ENCODE data around the gene CPA5. TPM values are rescaled to one million over a fixed set of nuclear protein-coding genes. Genes with fewer than 3 reads are reported as not detected.

The CPA5 gene
- total RNA-seq, 1 experiment from 2014 or later: not detected

DNA sequence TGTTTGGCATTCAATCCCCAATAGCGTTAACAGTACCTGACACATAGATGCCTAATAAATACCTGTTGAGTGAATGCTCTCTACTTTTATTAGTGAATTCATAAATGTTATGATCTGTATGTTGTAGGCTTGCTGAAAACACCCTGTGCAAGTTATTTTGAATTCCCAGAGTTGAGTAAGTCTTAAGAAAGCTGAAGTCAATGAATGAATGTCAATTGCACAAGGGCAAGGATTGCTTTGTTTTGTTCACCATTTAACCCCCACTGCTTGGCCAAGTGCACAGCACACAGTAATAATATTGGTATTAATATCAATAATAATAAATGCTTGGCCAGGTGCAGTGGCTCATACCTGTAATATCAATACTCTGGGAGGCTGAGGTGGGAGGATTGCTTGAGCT is 45.9 kb downstream of the CPA5 start:
- Mint-ChIP-seq H3K27me3 (ENCODE audit: unreplicated experiment) (no peaks in the 10 kb centered on the region), H3K9me3 (ENCODE audit: low read depth, unreplicated experiment) (no peaks in the 10 kb centered on the region), H3K4me3 (ENCODE audit: low read depth, unreplicated experiment) (no peak overlapping the region), H3K36me3 (ENCODE audit: insufficient read depth, unreplicated experiment) (no peaks in the 10 kb centered on the region), H3K27ac (ENCODE audit: unreplicated experiment) (no peak overlapping the region), H3K4me1 (ENCODE audit: low read depth, unreplicated experiment) (no peaks in the 10 kb centered on the region)
- BruUV-seq (replicated peaks): no TSS peak
- intact Hi-C loops (cut with micrococcal nuclease; ENCODE audit: unreplicated experiment): no loop called here
- CTCF ChIA-PET: interaction anchor here (0.6 to 0.7 kb wide), 3 partner anchors 142 to 308 kb away, joined by 3 to 6 read pairs (median 4); no protein-coding TSS in a partner anchor
- DNase-seq: no peak
- TF ChIP-seq, protein P1, sequence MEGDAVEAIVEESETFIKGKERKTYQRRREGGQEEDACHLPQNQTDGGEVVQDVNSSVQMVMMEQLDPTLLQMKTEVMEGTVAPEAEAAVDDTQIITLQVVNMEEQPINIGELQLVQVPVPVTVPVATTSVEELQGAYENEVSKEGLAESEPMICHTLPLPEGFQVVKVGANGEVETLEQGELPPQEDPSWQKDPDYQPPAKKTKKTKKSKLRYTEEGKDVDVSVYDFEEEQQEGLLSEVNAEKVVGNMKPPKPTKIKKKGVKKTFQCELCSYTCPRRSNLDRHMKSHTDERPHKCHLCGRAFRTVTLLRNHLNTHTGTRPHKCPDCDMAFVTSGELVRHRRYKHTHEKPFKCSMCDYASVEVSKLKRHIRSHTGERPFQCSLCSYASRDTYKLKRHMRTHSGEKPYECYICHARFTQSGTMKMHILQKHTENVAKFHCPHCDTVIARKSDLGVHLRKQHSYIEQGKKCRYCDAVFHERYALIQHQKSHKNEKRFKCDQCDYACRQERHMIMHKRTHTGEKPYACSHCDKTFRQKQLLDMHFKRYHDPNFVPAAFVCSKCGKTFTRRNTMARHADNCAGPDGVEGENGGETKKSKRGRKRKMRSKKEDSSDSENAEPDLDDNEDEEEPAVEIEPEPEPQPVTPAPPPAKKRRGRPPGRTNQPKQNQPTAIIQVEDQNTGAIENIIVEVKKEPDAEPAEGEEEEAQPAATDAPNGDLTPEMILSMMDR (IDR thresholded peaks at IDR 0.05; ENCODE audit: unreplicated experiment): no peak

DNA sequence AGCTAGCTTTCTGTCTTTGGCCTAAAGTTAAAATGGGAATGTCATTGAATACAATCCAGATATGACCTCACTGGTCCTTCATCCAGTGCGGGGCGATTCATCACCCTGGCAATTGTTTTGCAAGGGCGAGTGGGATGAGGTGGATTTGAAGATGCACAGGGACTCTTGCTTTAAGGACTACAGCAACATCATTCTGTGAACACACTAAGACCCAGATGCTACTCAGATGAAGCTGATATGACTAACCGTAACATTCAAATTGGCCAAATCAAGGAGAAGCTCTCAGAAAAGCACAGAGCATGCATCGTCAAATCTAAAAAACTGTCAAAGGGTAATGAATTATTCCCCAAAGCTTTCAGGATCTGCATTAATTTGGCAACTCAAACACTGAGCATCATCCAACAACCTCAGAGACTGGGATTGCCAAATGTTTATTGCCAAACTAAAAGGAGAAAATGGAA is 48.5 kb downstream of the CPA5 start:
- Mint-ChIP-seq H3K27me3 (ENCODE audit: unreplicated experiment) (no peaks in the 10 kb centered on the region), H3K36me3 (ENCODE audit: insufficient read depth, unreplicated experiment) (no peaks in the 10 kb centered on the region), H3K4me3 (ENCODE audit: low read depth, unreplicated experiment) (no peak overlapping the region), H3K4me1 (ENCODE audit: low read depth, unreplicated experiment) (no peaks in the 10 kb centered on the region), H3K9me3 (ENCODE audit: low read depth, unreplicated experiment) (no peaks in the 10 kb centered on the region), H3K27ac (ENCODE audit: unreplicated experiment) (no peak overlapping the region)
- no TSS peak for BruUV-seq (replicated peaks)
- intact Hi-C loops (cut with micrococcal nuclease; ENCODE audit: unreplicated experiment): no loop called here
- DNase-seq: no peak
- TF ChIP-seq, protein P1 (IDR thresholded peaks at IDR 0.05; ENCODE audit: unreplicated experiment): no peak
- CTCF ChIA-PET: no interaction called here

DNA sequence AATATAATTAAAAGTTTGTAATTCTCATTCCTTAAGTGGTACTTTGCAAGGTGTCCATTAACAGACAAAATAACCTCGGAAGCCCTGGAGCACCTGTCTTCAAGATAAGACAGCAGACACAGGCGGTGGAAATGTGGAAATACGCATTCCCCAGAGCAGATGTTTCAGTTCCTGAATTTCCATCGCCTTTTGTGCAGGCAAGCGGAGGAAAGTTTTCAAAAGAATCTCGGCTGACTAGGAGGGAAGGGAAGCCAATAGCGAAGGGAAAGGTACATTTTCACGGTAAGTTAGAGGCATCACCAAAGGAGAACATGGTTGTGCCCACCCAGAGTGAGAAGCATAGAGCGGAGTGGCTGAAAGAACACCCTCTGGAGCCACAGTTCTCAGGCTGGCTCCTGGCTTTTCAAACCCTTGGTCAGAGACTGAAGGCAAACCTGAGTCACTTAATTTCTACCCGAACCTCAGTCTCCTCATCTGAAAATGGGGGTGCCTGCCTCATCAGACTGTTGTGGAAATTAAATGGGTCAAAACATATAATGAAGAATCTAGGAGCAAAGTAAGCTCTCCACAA is 49.3 kb downstream of the CPA5 start:
- CTCF ChIA-PET: interaction anchor here (0.5 kb wide), 1 partner anchor 11 kb away, joined by 3 read pairs; no protein-coding TSS in a partner anchor
- TF ChIP-seq, protein P1 (IDR thresholded peaks at IDR 0.05; ENCODE audit: unreplicated experiment): no peak
- BruUV-seq (replicated peaks): no TSS peak
- no peak for DNase-seq
- H3K27ac Mint-ChIP-seq (ENCODE audit: unreplicated experiment): no peak overlapping the region
- no peaks in the 10 kb centered on the region for H3K27me3 Mint-ChIP-seq (ENCODE audit: unreplicated experiment)
- no peak overlapping the region for H3K4me3 Mint-ChIP-seq (ENCODE audit: low read depth, unreplicated experiment)
- intact Hi-C loops (cut with micrococcal nuclease; ENCODE audit: unreplicated experiment): no loop called here
- no peaks in the 10 kb centered on the region for H3K36me3 Mint-ChIP-seq (ENCODE audit: insufficient read depth, unreplicated experiment)
- no peaks in the 10 kb centered on the region for H3K9me3 Mint-ChIP-seq (ENCODE audit: low read depth, unreplicated experiment)
- H3K4me1 Mint-ChIP-seq (ENCODE audit: low read depth, unreplicated experiment): no peaks in the 10 kb centered on the region

DNA sequence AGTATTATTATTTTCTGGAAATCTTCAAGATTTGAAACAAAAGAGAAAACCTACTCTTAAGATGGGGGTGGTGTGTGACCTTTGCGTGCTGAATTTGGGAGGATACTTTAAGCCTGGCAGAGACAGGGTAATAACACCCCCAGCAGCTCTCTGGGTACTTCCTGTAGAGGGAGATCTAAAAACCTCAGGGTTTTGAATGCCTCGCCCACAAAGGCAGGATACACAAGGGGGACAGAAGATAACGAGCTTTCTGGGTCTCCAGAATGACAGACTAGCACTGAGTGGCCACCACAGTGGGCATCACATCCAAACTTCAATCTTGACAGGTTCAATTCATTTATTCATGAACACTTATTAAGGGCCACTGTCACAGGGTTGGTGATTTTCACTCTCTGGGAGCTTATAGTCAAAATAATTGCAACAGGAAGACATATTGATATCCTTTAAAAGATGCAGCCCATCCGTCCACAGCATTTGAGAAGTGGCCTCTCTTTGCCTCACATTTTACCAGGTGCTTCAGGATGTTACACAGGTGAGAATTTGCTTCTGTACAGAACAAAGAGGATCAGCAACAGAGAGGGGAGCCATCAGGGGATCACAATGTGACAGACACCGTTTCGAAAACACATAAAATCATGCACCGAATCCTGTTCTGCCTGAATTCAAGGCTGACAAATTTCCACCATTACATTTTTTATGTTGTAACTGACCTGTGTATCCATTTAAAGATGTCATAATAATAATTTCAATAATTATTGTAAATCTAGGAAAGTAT is 50.0 kb downstream of the CPA5 start:
- intact Hi-C loops (cut with micrococcal nuclease; ENCODE audit: unreplicated experiment): no loop called here
- BruUV-seq (replicated peaks): no TSS peak
- CTCF ChIA-PET: interaction anchor here (0.5 kb wide), 1 partner anchor 12 kb away, joined by 3 read pairs; no protein-coding TSS in a partner anchor
- no peaks in the 10 kb centered on the region for H3K36me3 Mint-ChIP-seq (ENCODE audit: insufficient read depth, unreplicated experiment)
- H3K4me1 Mint-ChIP-seq (ENCODE audit: low read depth, unreplicated experiment): no peaks in the 10 kb centered on the region
- H3K4me3 Mint-ChIP-seq (ENCODE audit: low read depth, unreplicated experiment): no peak overlapping the region
- no peaks in the 10 kb centered on the region for H3K9me3 Mint-ChIP-seq (ENCODE audit: low read depth, unreplicated experiment)
- no peak for DNase-seq
- TF ChIP-seq, protein P1 (IDR thresholded peaks at IDR 0.05; ENCODE audit: unreplicated experiment): no peak
- H3K27me3 Mint-ChIP-seq (ENCODE audit: unreplicated experiment): no peaks in the 10 kb centered on the region
- H3K27ac Mint-ChIP-seq (ENCODE audit: unreplicated experiment): no peak overlapping the region

Data from Calu3 (cell line).